Effector CD4-positive, alpha-beta T cell (primary cell): ENCODE data around the gene SPPL3.

Source experiments
- DNase-seq: peaks from one replicate; pipeline ENCODE4 v3.0.0-alpha.2; 2020

The SPPL3 gene

GRCh38 chr12:120719496-120720233, 184.5 kb downstream of the SPPL3 start:
- no peak for DNase-seq

GRCh38 chr12:120719072-120719471, 185.1 kb downstream of the SPPL3 start:
- no peak for DNase-seq

DNA sequence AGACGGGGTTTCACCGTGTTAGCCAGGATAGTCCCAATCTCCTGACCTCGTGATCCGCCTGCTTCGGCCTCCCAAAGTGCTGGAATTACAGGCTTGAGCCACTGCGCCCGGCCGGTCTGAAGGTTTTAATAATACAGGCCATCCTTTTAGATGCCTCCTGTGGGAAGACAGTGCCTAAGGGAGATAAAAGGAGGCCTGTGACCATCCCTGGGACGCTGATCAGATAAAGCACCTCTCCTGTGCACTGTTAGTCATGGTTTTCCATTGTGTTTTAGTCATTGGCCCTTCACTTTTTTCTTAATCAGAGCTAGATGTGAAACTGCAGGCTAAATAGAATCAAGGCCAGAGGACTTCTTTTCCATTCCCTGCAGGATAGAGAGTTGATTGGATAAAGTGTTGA, 186.1 kb downstream of the SPPL3 start:
- no peak for DNase-seq

DNA sequence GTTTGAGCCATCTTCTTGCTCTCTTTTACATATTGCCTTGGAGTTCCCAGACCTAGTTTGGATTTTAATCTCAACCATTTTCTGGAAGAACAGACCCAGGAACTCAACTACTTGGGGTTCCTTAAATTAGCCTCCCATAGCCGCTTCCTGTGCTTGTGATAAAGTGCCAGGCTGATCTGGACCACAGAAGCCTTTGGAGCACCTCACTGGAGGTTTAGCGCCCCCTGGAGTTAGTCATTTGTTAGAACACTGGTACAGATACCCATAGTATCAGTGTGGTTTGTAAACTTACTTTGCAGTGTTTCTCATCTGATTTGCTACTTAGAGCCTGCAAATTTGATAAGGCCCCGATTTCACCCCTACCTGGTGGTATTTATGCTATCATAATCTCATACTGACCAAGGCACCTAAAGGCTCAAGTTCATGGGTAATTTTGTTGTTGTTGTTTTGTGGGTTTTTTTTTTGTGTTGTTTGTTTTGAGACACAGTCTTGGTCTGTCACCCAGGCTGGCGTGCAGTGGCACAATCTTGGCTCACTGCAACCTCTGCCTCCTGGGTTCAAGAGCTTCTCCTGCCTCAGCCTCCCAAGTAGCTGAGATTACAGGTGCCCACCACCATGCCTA, 190.2 kb downstream of the SPPL3 start:
- DNase-seq = peak; percentile 80

DNA sequence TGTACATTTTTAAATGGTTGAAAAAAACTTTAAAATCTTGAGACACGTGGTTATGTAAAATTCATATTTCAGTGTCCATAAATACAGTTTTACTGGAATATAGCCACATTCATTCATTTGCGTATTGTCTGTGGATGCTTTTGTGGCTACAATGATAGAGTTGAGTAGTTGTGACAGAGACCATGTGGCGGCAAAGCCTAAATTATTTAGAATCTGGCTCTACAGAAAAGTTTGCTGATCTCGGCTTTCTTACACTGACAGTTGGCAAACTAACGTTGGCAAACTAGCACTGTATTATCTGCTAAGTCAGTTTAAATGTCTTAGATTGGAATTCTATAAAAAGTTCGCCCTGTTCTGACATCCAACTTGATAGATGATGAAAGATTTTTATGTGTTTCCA, 191.5 kb downstream of the SPPL3 start:
- no peak for DNase-seq
